ENCODE measurements around the gene CD164L2. TPM values are rescaled to one million over a fixed set of nuclear protein-coding genes. Genes with fewer than 3 reads are reported as not detected.

Gene CD164L2
- total RNA-seq, 1 donor from 2014 or later: 12.2 TPM

GRCh38 chr1:27381969-27382762, 967 bp downstream of the CD164L2 start:
- no peak for ATAC-seq

GRCh38 chr1:27380766-27381733, 2.1 kb downstream of the CD164L2 start:
- peak; percentile 70 for ATAC-seq

DNA sequence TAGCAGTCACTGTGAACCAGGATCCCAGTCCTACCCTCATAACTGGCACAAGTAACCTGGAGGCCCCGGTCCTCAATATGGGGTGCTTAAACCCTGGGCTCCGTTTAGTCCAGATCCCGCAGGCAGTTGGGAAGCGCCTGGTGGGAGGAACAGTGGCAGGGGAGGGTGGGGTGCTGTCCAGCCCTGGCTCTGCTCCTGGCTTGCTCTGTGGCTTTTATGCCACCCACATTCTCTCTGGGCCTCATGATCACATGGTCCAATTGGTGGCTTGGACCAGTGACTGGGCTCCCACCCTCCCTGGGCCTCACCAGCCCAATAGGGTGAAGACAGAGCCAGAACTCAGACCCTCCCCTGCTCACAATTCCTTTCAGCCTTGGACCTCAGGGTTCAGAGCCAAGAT, 2.9 kb downstream of the CD164L2 start:
- peak; percentile 1 for ATAC-seq

DNA sequence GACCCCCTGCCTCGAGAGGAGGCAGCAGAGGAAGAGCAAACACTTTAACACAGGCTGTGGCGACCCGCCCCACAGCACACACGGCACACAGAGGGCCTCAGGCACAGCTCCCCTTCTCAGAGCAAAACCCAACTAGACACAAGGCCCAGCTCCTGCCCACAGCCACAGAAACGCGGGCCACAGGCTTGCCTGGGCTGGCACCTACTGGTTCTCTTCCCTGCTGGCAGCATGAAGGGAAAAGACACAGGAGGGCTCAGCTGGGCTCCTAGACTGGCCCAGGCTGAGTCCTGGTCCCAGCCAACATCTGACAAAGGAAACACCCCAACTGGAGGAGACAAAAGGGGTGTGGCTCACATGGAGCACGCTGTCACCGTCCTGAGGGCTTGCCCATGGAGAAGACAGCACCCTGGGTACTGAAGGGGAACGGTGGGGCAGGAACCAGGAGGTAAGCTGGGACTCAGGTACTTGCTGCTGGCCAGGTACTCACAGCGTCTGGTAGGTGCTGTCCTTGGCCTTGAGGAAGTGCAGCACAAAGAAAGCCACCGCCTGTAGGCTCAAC, 3.5 kb downstream of the CD164L2 start:
- ATAC-seq: peak; percentile 59

DNA sequence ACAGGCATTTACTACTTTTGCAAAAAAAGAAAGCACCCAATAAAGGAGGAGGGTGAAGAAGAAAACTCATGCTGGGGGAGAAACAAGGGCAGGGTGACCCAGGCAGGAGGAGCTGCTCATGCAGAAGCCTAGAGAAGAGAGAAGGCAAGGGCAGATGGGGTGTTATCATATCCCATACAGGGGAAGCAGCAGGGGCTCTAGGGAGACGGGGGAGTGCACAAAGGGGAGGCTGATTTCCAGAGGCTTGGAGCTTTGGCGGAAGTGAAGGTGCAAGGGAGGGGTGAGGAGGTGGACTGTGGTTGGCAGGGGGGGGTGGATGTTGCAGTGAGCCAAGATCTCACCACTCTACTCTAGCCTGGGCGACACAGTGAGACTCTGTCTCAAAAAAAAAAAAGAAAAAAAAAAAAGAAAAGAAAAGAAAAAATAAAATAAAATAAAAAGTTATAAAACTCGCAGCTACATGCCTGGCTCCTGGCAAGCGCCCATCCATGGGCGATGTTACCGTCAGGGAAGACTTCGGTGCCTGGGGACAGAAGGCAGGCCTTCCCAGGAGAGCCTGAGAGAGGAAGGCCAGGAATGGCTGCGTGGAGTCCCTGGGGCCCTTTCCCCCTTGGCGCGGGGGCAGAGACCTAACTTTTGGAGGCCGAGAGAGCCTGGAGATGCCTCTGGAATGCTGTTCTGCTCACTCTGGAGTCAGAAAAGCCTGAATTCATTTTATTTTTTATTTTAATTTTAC, 5.2 kb downstream of the CD164L2 start:
- ATAC-seq: no peak

DNA sequence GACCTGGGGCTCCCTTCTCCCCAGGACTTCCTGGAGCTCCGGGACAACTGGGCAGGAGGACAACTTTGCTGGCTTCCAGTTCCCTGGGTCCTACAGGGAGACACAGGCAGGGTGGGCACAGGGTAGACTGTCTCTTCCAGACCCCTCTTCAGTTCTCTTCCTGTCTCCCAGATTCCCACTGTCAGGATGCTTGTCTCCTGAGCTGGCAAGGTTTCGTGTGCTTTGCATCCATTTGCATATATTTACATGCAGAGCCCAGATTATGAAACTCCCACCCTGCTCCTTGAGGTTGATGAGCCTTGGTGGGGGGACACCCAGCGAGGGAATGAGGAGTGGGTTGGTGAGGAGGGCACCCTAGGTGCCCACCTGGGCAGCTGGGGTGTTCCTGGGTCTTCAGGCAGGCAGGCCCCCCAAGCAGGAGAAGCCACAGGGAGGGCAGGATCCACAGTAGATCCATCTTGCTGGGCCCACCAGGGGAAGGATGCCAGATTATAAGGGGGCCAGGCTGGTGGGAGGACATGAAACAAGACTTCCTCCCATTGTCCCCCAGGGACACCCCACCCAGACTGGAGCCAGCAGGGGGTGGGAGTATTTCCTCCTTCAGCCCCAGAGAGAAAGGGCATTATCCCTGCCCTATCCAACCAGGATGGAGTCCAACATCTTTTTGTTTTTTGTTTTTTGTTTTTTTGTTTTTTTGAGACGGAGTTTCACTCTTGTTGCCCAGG, 8.6 kb downstream of the CD164L2 start, which contains the start of gene FCN3:
TSS of gene FCN3 (minus strand) at position 463 of the 725 bp plus-strand sequence. CDS start at position 457, 6 bp downstream.
- no peak for ATAC-seq

DNA sequence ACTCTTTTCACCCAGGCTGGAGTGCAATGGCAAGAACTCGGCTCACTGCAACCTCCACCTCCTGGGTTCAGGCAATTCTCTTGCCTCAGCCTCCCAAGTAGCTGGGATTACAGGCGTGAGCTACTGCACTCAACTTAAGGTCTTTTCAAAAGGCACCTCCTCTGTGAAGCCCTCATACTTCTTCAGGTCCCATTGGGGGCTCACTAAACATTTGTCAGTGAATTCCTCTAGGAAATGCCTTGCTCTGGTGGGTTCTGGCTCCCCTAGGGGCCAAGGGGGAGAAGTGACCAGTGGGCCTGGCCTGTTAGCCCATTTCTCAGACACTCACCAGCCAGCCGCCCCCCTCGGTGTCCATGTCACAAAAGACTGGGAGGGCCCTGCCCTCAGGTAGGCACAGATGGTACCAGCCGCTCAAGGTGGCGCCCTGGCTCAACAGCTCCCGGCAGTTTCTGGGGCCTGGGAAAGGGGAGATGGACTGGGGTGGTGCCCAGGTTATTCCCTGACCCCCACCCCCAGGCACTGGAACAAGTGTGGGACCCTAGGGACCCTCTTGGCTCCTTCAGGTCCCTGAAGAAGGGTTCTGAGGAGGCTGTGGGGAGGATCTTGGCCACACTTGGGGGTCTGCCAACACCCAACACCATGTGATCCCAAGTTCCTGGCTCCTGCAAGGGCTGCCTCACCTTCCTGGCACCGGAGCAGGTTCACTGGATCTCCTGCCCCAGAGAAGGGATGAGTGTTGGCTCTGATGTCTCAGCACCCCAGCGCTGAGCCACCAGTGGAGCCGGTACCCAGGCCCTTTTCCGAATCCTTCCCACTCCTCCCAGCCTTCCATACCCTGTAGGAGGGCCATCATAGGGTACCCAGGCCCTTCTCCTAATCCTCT, 10.1 kb downstream of the CD164L2 start:
- ATAC-seq: peak; percentile 30

DNA sequence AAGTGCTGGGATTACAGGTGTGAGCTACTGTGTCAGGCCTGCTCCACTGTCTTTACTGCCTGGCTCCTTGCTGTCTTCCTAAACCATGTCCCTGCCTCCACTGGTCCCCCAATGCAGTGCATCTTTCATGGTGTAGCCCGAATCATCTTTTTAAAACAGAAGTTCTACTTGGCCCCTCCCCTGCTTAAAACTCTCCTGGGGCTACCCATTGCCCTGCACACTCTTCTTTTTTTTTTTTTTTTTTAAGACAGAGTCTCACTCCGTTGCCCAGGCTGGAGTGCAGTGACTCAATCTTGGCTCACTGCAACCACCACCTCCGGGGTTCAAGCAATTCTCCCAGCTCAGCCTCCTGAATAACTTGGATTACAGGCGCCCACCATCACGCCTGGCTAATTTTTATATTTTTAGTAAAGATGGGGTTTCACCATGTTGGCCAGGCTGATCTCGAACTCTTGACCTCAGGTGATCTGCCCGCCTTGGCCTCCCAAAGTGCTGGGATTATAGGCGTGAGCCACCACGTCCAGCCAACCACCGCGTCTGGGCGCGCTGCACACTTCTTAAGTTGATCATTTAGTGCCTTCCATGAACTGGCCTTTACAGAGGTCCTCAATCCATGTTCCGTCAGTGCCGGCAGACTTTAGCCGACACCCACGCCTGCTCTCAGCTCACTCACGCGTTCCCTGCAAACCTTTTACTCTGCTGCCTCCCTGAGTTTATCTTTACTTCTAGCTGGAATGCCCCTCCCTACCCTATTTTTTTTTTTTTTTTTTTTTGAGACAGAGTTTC, 10.9 kb downstream of the CD164L2 start:
- no peak for ATAC-seq

DNA sequence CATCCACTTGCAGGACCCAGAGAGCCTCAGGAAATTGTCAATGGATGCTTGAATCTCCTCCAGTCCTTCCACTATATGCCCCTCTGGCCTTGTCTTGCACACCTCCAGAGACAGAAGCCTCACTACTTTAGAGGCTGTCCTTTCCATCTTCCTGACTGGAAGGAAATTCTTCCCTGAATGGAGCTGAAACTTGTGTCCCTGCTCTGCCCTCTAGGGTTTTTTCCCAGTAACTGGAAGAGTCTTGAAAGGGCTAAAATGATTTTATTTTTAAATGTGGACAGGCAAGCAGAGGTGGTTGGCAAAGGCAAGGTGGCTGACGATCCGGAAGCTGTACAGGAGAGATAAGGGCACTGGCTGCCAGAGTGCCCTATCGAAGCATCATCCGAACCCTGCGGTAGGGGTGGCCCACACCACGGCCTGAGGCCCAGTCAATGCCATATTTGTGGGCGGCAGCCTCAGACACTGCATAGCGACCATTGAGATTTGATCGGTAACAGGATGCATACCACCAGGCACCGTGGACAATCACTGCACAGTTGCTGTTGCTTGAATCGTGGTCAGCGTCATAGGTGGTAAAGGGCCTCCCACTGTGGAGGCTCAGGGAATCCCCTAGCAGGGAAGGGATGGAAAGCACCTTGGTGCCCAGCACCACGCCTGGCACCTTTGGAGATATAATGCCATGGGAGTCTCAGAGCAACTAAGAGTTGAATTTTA, 14.1 kb downstream of the CD164L2 start:
- no peak for ATAC-seq

- ATAC-seq: peak; percentile 0
Measured at GRCh38 chr1:27367160-27367650, 15.9 kb downstream of the CD164L2 start.

DNA sequence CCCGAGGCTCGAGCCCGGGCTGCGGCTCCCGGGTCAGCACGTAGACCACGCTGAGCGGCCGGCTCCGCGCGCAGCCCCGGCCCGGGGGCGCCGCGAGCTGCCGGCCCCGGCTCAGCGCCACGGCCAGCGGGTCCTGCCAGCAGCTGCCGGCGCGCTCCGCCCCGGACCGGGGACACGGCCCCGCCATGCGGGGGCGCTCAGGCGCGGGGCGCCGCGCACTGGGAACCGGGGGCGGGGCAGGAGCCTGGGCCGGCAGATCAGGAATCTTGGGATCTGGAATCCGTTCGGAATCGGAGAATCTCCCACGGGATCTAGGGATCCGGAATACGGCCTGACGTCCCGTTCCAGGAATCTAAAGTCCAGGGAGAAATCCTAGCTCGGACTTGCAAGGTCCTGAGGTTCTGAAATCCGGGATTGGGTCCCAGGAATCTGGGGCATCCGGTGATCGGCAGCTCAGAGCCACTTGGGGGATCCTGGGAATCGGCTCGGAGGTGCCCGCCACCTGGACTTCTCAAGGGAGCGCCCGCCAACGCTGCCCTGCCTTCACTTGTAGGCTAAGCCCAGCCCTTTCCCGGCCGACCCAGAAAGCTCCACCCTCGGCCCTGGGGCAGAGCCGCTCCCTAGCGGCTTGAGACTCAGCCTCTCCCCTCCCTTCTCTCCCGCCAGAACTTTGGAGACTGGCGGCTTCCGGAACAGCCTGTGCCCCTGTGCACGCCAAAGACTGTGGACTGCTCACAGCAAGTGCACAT, 16.5 kb downstream of the CD164L2 start, which contains the start of gene MAP3K6:
TSS of gene MAP3K6 (minus strand) at position 551 of the 749 bp plus-strand sequence. CDS start at position 187, 364 bp downstream.
- peak; percentile 74 for ATAC-seq

- ATAC-seq: peak; percentile 59
Measured at GRCh38 chr1:27366113-27366410, 17.1 kb downstream of the CD164L2 start.

DNA sequence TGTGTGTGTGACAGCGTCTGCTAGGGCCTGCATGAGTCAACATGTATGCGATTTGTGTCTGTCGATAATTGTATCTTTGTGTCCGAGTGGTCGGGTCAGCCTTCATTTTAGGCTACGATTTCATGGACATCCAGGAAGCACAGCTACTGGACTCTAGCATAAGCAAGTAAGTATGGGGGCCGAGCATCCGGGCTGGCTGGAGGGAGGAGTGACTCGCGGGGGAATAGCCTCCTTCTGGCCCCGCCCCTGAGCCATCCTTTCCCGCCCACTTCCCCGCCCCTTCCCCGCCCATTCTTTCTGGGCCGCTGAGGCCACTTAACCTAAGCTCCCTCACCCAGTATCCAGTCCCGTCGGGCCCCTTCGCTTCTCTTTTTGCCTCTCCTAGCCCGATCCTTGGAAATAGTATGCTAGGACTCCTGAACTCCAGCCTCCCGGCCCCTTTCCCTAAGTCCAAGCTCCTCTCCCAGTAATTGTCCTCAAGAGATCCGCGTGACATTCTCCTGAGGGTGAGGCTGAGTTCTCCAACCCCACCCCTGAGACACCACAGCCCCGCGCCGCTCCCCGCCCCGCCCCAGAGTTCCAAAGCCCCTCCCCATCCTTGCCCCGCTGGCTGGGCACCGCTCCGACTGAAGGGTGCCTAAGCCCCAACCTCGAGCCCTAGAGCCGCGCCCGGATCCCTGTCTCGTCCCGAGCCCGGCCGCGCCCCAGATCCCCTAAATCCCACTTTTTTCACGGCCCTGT, 17.6 kb downstream of the CD164L2 start:
- peak; percentile 77 for ATAC-seq

- peak; percentile 16 for ATAC-seq
Measured at GRCh38 chr1:27364696-27365371, 18.3 kb downstream of the CD164L2 start.

DNA sequence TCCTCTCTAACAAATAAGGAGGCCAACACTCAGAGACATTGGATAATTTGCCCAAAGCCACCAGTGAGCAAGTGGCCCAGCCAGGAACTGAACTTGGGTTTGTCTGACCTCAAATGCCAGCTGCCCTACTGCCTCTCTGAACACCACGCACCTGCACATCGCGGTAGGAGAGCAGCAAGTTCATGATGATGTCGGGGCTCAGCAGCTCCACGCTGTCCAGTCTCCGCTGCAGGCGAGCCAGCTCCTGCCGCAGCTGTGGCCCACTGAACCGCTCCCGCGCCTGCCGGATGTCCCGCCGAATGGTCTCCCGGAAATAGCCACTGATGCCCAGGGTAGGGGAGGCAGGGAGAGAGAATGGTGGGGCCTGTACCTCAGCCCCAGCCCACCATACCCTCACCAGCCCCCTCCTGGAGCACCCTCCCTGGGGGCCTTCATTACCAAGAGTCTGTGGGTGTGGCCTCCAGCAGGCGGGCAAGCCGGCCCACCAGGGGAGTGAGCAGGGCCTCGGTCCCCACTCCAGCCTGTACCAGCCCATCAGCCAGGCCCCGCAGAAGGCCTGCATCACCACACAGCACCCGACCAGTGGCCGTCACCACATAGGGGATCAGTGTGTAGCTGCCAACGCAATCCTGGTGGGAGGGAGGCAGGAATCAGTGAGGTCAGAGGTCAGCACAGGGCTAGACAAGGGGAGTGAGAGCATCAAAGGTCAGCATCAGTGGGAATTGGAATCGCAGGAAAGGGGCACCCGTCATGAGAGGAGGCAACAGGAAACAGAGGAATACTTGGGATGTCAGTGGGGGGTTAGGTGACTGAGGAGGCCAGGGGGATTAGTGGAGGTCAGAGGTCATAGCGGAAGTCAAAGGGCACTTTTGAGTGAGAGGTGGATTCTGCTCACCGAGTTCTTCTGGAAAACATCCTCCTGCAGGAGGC, 19.1 kb downstream of the CD164L2 start:
- no peak for ATAC-seq

- no peak for ATAC-seq
Measured at GRCh38 chr1:27361553-27361952, 21.6 kb downstream of the CD164L2 start.

All from esophagus mucosa (tissue), 1 donor.